Measurements from ENCODE around the gene PRG2. TPM values are rescaled to one million over a fixed set of nuclear protein-coding genes. Genes with fewer than 3 reads are reported as not detected.

PRG2 gene
- total and polyA plus RNA-seq, 2 of the 13 experiments (the other 11 are each of a cell fraction or from before 2014, with no cell fraction given), result not detected

- Histone ChIP-seq H3K9ac (ENCODE audit: insufficient read depth, low read depth, low read length) (no peak overlapping the region), H3K4me3 (replicated peaks in 1 of 3; ENCODE audit: insufficient read depth in 1 of 3, low read depth in 2 of 3, low read length in 3 of 3) (no peak overlapping the region), H3K4me1 (ENCODE audit: insufficient read depth, low read length) (peaks cover 50% of the 10 kb centered on the region), H3K9me3 (ENCODE audit: low read length) (no peaks in the 10 kb centered on the region), H2AFZ (ENCODE audit: low read length) (peak overlapping the region; percentile 57), H4K20me1 (ENCODE audit: insufficient read depth, low read length) (no peaks in the 10 kb centered on the region), H3K36me3 (replicated peaks in 1 of 2; ENCODE audit: control insufficient read depth in 1 of 2, insufficient read depth in 2 of 2, low read length in 2 of 2) (no peaks in the 10 kb centered on the region), H3K79me2 (ENCODE audit: insufficient read depth, low read length) (no peaks in the 10 kb centered on the region), H3K4me2 (ENCODE audit: low read depth, low read length) (peak overlapping the region; percentile 69), H3K27ac (ENCODE audit: extremely low read length, insufficient read depth, low read length) (no peak overlapping the region), H3K27me3 (ENCODE audit: control insufficient read depth in 1 of 2, insufficient read depth in 2 of 2, low read length in 2 of 2) (peaks cover 0 to 28% of the 10 kb centered on the region in 2 experiments; a peak in 3 of 5 replicates)
- ATAC-seq (no peak), FAIRE-seq (no peak), DNase-seq (ENCODE audit: low spot score) (no peak)
- no peak for TF ChIP-seq GABPB1 (CRISPR knock-in tag; IDR thresholded peaks at IDR 0.05)
- intact Hi-C loops (cut with micrococcal nuclease; ENCODE audit: unreplicated experiment), result loop anchor here (2.0 to 10.0 kb wide), 2 partner anchors 207 to 501 kb away; no protein-coding TSS in a partner anchor
- in situ Hi-C loops (cut with HindIII; ENCODE audit: extremely low pct_ligation_motif_present, low pct_unique_long_range_greater_than_20kb), result loop anchor here (10.0 kb wide), 1 partner anchor 223 kb away; the partner anchor contains the start of gene UBE2L6
- BruUV-seq (replicated peaks), result no TSS peak
- ChIA-PET CTCF (ENCODE audit: low intra/inter-chr PET ratio, low total read pairs) (no interaction called here), POLR2A (interaction anchor here (1.5 kb wide), 1 partner anchor 16 kb away, joined by 3 read pairs; the partner anchor contains the start of gene TNKS1BP1)
- WGBS (ENCODE audit: low lambda C conversion rate), result 42% methylated on average over 6 of the region's 6 CpGs
Measured at GRCh38 chr11:57341250-57341808, 49.1 kb downstream of the PRG2 start.

GRCh38 chr11:57340039-57340615 is 50.3 kb downstream of the PRG2 start:
- 24% methylated on average over 11 of the region's 12 CpGs for WGBS (ENCODE audit: low lambda C conversion rate)
- POLR2A ChIA-PET, result interaction anchor here (1.7 kb wide), 1 partner anchor 15 kb away, joined by 5 read pairs; the partner anchor contains the start of gene TNKS1BP1
- CTCF ChIA-PET (ENCODE audit: low intra/inter-chr PET ratio, low total read pairs), result no interaction called here
- no peaks in the 10 kb centered on the region for H3K9me3 ChIP-seq (ENCODE audit: low read length)
- H4K20me1 ChIP-seq (ENCODE audit: insufficient read depth, low read length), result no peaks in the 10 kb centered on the region
- peak overlapping the region in 2 of 3 experiments; percentile 15 to 54; a peak in 2 of 6 replicates for H3K4me3 ChIP-seq (replicated peaks in 1 of 3; ENCODE audit: insufficient read depth in 1 of 3, low read depth in 2 of 3, low read length in 3 of 3)
- FAIRE-seq, result no peak
- in situ Hi-C loops (cut with HindIII; ENCODE audit: extremely low pct_ligation_motif_present, low pct_unique_long_range_greater_than_20kb) (loop anchor here (10.0 kb wide), 1 partner anchor 225 kb away; the partner anchor contains the start of gene UBE2L6), intact Hi-C loops (cut with micrococcal nuclease; ENCODE audit: unreplicated experiment) (loop anchor here (2.0 to 10.0 kb wide), 2 partner anchors 205 to 499 kb away; no protein-coding TSS in a partner anchor)
- peak overlapping the region; percentile 69 for H3K4me2 ChIP-seq (ENCODE audit: low read depth, low read length)
- peaks cover 43% of the 10 kb centered on the region for H3K4me1 ChIP-seq (ENCODE audit: insufficient read depth, low read length)
- H3K9ac ChIP-seq (ENCODE audit: insufficient read depth, low read depth, low read length), result no peak overlapping the region
- no peaks in the 10 kb centered on the region for H3K36me3 ChIP-seq (replicated peaks in 1 of 2; ENCODE audit: control insufficient read depth in 1 of 2, insufficient read depth in 2 of 2, low read length in 2 of 2)
- peaks cover 0 to 28% of the 10 kb centered on the region in 2 experiments; a peak in 3 of 5 replicates for H3K27me3 ChIP-seq (ENCODE audit: control insufficient read depth in 1 of 2, insufficient read depth in 2 of 2, low read length in 2 of 2)
- H3K27ac ChIP-seq (ENCODE audit: extremely low read length, insufficient read depth, low read length), result no peak overlapping the region
- ATAC-seq, result peak; percentile 72
- DNase-seq (ENCODE audit: low spot score), result no peak
- H3K79me2 ChIP-seq (ENCODE audit: insufficient read depth, low read length), result peaks cover 7% of the 10 kb centered on the region
- no peak overlapping the region for H2AFZ ChIP-seq (ENCODE audit: low read length)
- BruUV-seq (replicated peaks), result no TSS peak
- TF ChIP-seq ZSCAN9 (CRISPR knock-in tag; IDR thresholded peaks at IDR 0.05; ENCODE audit: borderline replicate concordance) (no peak), CTCF (CRISPR knock-in tag; IDR thresholded peaks at IDR 0.05) (peak; percentile 83), RCOR2 (CRISPR knock-in tag; IDR thresholded peaks at IDR 0.05) (no peak), ZNF546 (CRISPR knock-in tag; conservative IDR thresholded peaks at IDR 0.05) (no peak), IKZF1 (IDR thresholded peaks at IDR 0.05) (no peak), ZBTB8A (CRISPR knock-in tag; IDR thresholded peaks at IDR 0.05; ENCODE audit: borderline replicate concordance, low read depth) (no peak), HIVEP1 (CRISPR knock-in tag; IDR thresholded peaks at IDR 0.05) (no peak), MTERF4 (CRISPR knock-in tag; IDR thresholded peaks at IDR 0.05) (no peak), MIER2 (CRISPR knock-in tag; IDR thresholded peaks at IDR 0.05) (no peak), ZNF33B (CRISPR knock-in tag; IDR thresholded peaks at IDR 0.05) (no peak)
